ENCODE measurements around the gene STAG3. TPM values are rescaled to one million over a fixed set of nuclear protein-coding genes. Genes with fewer than 3 reads are reported as not detected.
"Not testable (repeated sequence)": the region's sequence is repeated elsewhere in the genome, so short reads cannot be mapped to it uniquely, and the experiment has no call there.

Gene STAG3
- total RNA-seq, 1 donor from 2014 or later, result 11.0 TPM

GRCh38 chr7:100198266-100198665, 20.5 kb downstream of the STAG3 start:
- intact Hi-C loops (cut with DNase I), result no loop called here
- DNase-seq (ENCODE audit: low spot score), result no peak
- ATAC-seq, result peak; percentile 16

- intact Hi-C loops (cut with DNase I), result loop anchor here (10.0 kb wide), 1 partner anchor 66 kb away; no protein-coding TSS in a partner anchor
- DNase-seq (ENCODE audit: low spot score), result no peak
- ATAC-seq, result no peak
Measured at GRCh38 chr7:100200693-100201092, 23.0 kb downstream of the STAG3 start.

- no peak for ATAC-seq
- no peak for DNase-seq (ENCODE audit: low spot score)
- intact Hi-C loops (cut with DNase I), result loop anchor here (10.0 kb wide), 1 partner anchor 70 kb away; no protein-coding TSS in a partner anchor
Measured at GRCh38 chr7:100204454-100204853, 26.7 kb downstream of the STAG3 start.

GRCh38 chr7:100208911-100209408, 31.2 kb downstream of the STAG3 start:
- DNase-seq (ENCODE audit: low spot score) (no peak), ATAC-seq (no peak)
- intact Hi-C loops (cut with DNase I), result loop anchor here (10.0 kb wide), 1 partner anchor 74 kb away; no protein-coding TSS in a partner anchor

- ATAC-seq (no peak), DNase-seq (ENCODE audit: low spot score) (no peak)
- intact Hi-C loops (cut with DNase I), result loop anchor here (10.0 kb wide), 1 partner anchor 75 kb away; no protein-coding TSS in a partner anchor
Measured at GRCh38 chr7:100209493-100209892, 31.8 kb downstream of the STAG3 start.

GRCh38 chr7:100210805-100211204, 33.1 kb downstream of the STAG3 start:
- ATAC-seq, result no peak
- no peak for DNase-seq (ENCODE audit: low spot score)
- intact Hi-C loops (cut with DNase I), result no loop called here

- intact Hi-C loops (cut with DNase I), result no loop called here
- DNase-seq (ENCODE audit: low spot score), result no peak
- no peak for ATAC-seq
Measured at GRCh38 chr7:100211342-100211780, 33.6 kb downstream of the STAG3 start.

GRCh38 chr7:100212631-100213286, 35.0 kb downstream of the STAG3 start:
- intact Hi-C loops (cut with DNase I), result no loop called here
- ATAC-seq, result no peak

GRCh38 chr7:100213672-100214071, 36.0 kb downstream of the STAG3 start:
- intact Hi-C loops (cut with DNase I), result no loop called here
- peak; percentile 37 for DNase-seq (ENCODE audit: low spot score)

More at GRCh38 chr7:100212631-100213286, 35.0 kb downstream of the STAG3 start:
- no peak for DNase-seq (ENCODE audit: low spot score)

GRCh38 chr7:100214356-100214755, 36.6 kb downstream of the STAG3 start:
- intact Hi-C loops (cut with DNase I); ATAC-seq: not testable (repeated sequence)
- DNase-seq (ENCODE audit: low spot score), result peak; percentile 30

More at GRCh38 chr7:100213672-100214071, 36.0 kb downstream of the STAG3 start:
- no peak for ATAC-seq

GRCh38 chr7:100215895-100216294, 38.2 kb downstream of the STAG3 start:
- intact Hi-C loops (cut with DNase I), result no loop called here
- DNase-seq (ENCODE audit: low spot score), result peak; percentile 73
- ATAC-seq, result peak; percentile 66

- ATAC-seq (peak; percentile 52), DNase-seq (ENCODE audit: low spot score) (peak; percentile 94)
- intact Hi-C loops (cut with DNase I), result not testable (repeated sequence)
Measured at GRCh38 chr7:100217934-100218333, 40.2 kb downstream of the STAG3 start.

GRCh38 chr7:100219271-100219737, 41.6 kb downstream of the STAG3 start:
- ATAC-seq (no peak), DNase-seq (ENCODE audit: low spot score) (no peak)
- intact Hi-C loops (cut with DNase I), result no loop called here

- DNase-seq (ENCODE audit: low spot score); intact Hi-C loops (cut with DNase I); ATAC-seq: not testable (repeated sequence)
Measured at GRCh38 chr7:100219801-100220585, 42.3 kb downstream of the STAG3 start, which contains the start of gene PVRIG. PVRIG (plus strand) TSS chr7:100219949; CDS start chr7:100219971, 22 bp downstream.

- DNase-seq (ENCODE audit: low spot score), result no peak
- ATAC-seq, result no peak
- intact Hi-C loops (cut with DNase I), result no loop called here
Measured at GRCh38 chr7:100220586-100221230, 43.0 kb downstream of the STAG3 start.

- intact Hi-C loops (cut with DNase I), result no loop called here
- DNase-seq (ENCODE audit: low spot score) (no peak), ATAC-seq (no peak)
Measured at GRCh38 chr7:100221231-100221718, 43.6 kb downstream of the STAG3 start.

- no peak for DNase-seq (ENCODE audit: low spot score)
Measured at GRCh38 chr7:100221767-100222444, 44.2 kb downstream of the STAG3 start.

GRCh38 chr7:100222445-100223132, 44.9 kb downstream of the STAG3 start:
- intact Hi-C loops (cut with DNase I), result no loop called here
- DNase-seq (ENCODE audit: low spot score) (no peak), ATAC-seq (no peak)

More at GRCh38 chr7:100221767-100222444, 44.2 kb downstream of the STAG3 start:
- intact Hi-C loops (cut with DNase I), result no loop called here
- no peak for ATAC-seq
